ENCODE measurements around the gene CXCL16. TPM values are rescaled to one million over a fixed set of nuclear protein-coding genes. Genes with fewer than 3 reads are reported as not detected.
A peak's percentile ranks its signal among the peaks of the same experiment; 100 is the strongest.

The CXCL16 gene, protein sequence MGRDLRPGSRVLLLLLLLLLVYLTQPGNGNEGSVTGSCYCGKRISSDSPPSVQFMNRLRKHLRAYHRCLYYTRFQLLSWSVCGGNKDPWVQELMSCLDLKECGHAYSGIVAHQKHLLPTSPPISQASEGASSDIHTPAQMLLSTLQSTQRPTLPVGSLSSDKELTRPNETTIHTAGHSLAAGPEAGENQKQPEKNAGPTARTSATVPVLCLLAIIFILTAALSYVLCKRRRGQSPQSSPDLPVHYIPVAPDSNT
- total RNA-seq = 0.83 and 4.1 TPM in 2 replicates
- 2.0 and 2.4 TPM in 2 replicates for polyA plus RNA-seq
- polyA plus RNA-seq (2012) = 1.8 and 2.3 TPM in 2 replicates
- polyA minus RNA-seq (ENCODE audit: low replicate concordance) = 3.2 and 8.8 TPM in 2 replicates

DNA sequence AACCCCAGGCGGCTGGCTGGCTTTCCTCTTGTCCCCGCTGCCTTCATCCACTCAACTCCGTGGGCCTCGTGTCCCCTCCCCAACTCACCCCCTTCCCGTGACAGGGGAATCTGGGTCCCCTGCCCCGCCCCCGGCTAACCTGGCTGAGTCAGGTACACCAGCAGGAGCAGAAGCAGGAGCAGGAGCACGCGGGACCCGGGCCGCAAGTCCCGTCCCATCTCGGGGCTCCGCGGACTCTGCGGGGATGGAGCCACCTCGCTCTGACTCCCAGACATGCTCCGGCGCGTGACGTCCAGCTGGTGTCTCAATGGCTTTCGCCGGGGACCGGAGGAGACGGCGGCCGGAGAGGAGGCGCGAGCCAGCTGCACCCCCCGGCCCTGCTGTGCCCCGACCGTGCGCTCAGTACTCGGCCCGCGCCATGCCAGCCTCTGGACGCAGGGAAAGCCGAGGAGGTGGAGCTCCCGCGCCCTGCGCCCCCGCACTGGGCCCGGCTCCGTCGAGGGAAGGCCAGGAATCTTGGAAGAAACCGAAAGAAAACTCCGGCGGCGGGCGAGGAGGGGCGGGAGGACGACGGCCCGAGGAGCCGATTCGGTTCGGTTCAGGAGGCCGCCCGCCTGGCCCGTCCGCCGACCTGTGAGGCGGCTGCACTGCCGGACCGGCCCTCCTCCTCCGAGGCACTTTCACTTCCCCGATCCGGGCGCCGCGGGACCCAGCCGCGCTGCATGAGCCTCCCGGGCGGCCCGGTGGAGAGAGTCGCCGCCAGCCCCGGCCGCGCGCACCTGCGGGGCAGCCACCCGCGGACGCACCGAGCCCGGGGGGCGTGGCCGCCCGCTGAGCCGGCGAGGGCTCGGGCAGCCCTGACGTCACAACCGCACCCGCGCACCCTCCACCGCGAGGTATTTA lies at the start of gene CXCL16, which contains the start of gene ZMYND15:
Gene CXCL16, minus strand, starts transcription at position 807 of the 903 bp plus-strand sequence. Its CDS starts 589 bp downstream, at position 218.
Gene ZMYND15, plus strand, starts transcription at position 712 of the 903 bp plus-strand sequence. CDS start 716 bp downstream, outside the sequence.
- Histone ChIP-seq H3K4me3 (replicated peaks in 1 of 4; ENCODE audit: control extremely low read depth in 1 of 4, insufficient read depth in 1 of 4, low read depth in 3 of 4, low read length in 4 of 4) (peak within 1 kb of the TSS; percentile 52 to 86 (median 70)), H3K27me3 (ENCODE audit: control insufficient read depth, insufficient read depth, low read length) (peaks cover 27% of the 10 kb centered on the region), H3K79me2 (ENCODE audit: control insufficient read depth, insufficient read depth, low read length) (no peaks in the 10 kb centered on the region), H2AFZ (ENCODE audit: low read length) (peak within 1 kb of the TSS; percentile 77), H3K27ac (ENCODE audit: insufficient read depth, low read length) (no peak within 1 kb of the TSS), H3K9me3 (ENCODE audit: control insufficient read depth, insufficient read depth, low read depth, low read length) (no peaks in the 10 kb centered on the region), H3K9ac (ENCODE audit: insufficient read depth, low read length) (peak within 1 kb of the TSS; percentile 51), H3K36me3 (ENCODE audit: control insufficient read depth, insufficient read depth, low read length) (no peaks in the 10 kb centered on the region), H4K20me1 (ENCODE audit: control insufficient read depth, extremely low read depth, insufficient read depth, low read length) (no peaks in the 10 kb centered on the region), H3K4me1 (ENCODE audit: control insufficient read depth, extremely low read depth, insufficient read depth, low read length) (no peaks in the 10 kb centered on the region), H3K4me2 (ENCODE audit: extremely low read depth, insufficient read depth, low read length) (peak within 1 kb of the TSS; percentile 72)
- DNase-seq (ENCODE audit: low read depth in 2 of 2) = peak; percentile 18 to 44
- no peak for TF ChIP-seq EZH2 (IDR thresholded peaks at IDR 0.05; ENCODE audit: low read length, missing control alignments)
- TF ChIP-seq, protein P1, sequence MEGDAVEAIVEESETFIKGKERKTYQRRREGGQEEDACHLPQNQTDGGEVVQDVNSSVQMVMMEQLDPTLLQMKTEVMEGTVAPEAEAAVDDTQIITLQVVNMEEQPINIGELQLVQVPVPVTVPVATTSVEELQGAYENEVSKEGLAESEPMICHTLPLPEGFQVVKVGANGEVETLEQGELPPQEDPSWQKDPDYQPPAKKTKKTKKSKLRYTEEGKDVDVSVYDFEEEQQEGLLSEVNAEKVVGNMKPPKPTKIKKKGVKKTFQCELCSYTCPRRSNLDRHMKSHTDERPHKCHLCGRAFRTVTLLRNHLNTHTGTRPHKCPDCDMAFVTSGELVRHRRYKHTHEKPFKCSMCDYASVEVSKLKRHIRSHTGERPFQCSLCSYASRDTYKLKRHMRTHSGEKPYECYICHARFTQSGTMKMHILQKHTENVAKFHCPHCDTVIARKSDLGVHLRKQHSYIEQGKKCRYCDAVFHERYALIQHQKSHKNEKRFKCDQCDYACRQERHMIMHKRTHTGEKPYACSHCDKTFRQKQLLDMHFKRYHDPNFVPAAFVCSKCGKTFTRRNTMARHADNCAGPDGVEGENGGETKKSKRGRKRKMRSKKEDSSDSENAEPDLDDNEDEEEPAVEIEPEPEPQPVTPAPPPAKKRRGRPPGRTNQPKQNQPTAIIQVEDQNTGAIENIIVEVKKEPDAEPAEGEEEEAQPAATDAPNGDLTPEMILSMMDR (conservative IDR thresholded peaks at IDR 0.05 in 1 of 2, IDR thresholded peaks at IDR 0.05 in 1 of 2; ENCODE audit: low read depth in 1 of 2, low read length in 2 of 2) = no peak

DNA sequence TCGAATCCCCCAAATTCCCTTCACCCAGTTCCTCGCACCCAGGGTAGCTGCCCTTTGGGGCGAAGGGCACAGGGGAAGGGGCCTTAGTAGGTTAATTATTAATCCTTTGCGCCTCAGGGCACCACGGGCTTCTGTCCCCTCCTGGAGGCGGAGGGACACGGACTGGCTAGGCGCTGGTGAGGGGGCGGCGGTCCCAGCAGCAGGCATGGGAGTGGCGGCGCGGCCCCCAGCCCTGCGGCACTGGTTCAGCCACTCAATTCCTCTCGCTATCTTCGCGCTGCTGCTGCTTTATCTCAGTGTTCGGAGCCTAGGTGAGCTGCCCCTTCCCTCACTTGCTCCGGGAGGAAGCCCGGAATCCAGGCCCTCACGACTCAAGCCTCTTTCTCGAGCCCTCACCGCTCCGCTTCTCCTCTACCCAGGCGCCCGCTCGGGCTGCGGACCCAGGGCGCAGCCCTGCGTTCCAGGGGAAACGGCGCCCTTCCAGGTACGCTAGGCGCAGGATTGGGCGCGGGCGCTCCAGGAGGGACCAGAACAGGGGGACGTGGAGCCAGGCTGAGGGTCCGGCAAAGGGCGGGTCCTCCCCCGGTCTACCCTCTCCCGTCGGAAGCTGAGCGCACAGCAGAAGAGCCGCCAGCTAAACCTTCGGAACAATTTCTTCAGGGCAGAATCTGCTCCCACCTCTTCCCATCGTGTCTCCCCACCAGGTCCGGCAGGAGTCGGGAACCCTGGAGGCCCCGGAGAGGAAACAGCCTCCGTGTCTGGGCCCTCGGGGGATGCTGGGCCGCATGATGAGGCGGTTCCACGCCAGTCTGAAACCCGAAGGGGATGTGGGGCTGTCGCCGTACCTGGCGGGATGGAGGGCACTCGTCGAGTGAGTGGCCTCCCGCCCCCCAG lies 49.3 kb upstream of the CXCL16 start, which contains the start of gene GLTPD2:
Gene GLTPD2, plus strand, starts transcription at position 158 of the 894 bp plus-strand sequence. Its CDS starts 48 bp downstream, at position 206.
- TF ChIP-seq EZH2 (IDR thresholded peaks at IDR 0.05; ENCODE audit: low read length, missing control alignments) = no peak
- TF ChIP-seq, protein P1 (conservative IDR thresholded peaks at IDR 0.05 in 1 of 2, IDR thresholded peaks at IDR 0.05 in 1 of 2; ENCODE audit: low read depth in 1 of 2, low read length in 2 of 2) = no peak
- no peaks in the 10 kb centered on the region for H3K36me3 ChIP-seq (ENCODE audit: control insufficient read depth, insufficient read depth, low read length)
- H3K4me1 ChIP-seq (ENCODE audit: control insufficient read depth, extremely low read depth, insufficient read depth, low read length) = peaks cover 8% of the 10 kb centered on the region
- H3K4me2 ChIP-seq (ENCODE audit: extremely low read depth, insufficient read depth, low read length) = peak within 1 kb of the TSS; percentile 84
- peaks cover 3% of the 10 kb centered on the region for H3K27me3 ChIP-seq (ENCODE audit: control insufficient read depth, insufficient read depth, low read length)
- H3K79me2 ChIP-seq (ENCODE audit: control insufficient read depth, insufficient read depth, low read length) = no peaks in the 10 kb centered on the region
- no peak for DNase-seq (ENCODE audit: low read depth in 2 of 2)
- peak within 1 kb of the TSS; percentile 90 for H3K9ac ChIP-seq (ENCODE audit: insufficient read depth, low read length)
- H3K27ac ChIP-seq (ENCODE audit: insufficient read depth, low read length) = peak within 1 kb of the TSS; percentile 78
- peak within 1 kb of the TSS; percentile 56 to 76 (median 65) for H3K4me3 ChIP-seq (replicated peaks in 1 of 4; ENCODE audit: control extremely low read depth in 1 of 4, insufficient read depth in 1 of 4, low read depth in 3 of 4, low read length in 4 of 4)
- no peaks in the 10 kb centered on the region for H4K20me1 ChIP-seq (ENCODE audit: control insufficient read depth, extremely low read depth, insufficient read depth, low read length)
- peak within 1 kb of the TSS; percentile 75 for H2AFZ ChIP-seq (ENCODE audit: low read length)
- H3K9me3 ChIP-seq (ENCODE audit: control insufficient read depth, insufficient read depth, low read depth, low read length) = no peaks in the 10 kb centered on the region

Measured in fibroblast of lung (primary cell).